Mucosa of gallbladder (tissue), 1 donor: ENCODE results near the gene PCDHGC3. TPM values are rescaled to one million over a fixed set of nuclear protein-coding genes. Genes with fewer than 3 reads are reported as not detected.

Source experiments
- DNase-seq: peaks from one replicate; pipeline ENCODE4 v3.0.0-alpha.2; 2020; ENCODE audit warnings: low spot score
- total RNA-seq: library from RNA; stranded (reverse); gene quantifications from one replicate; pipeline ENCODE4 v1.2.1, GENCODE V29; 2021
- donor health status: DM: no; HTN: no; CAD: no.

The PCDHGC3 gene
- total RNA-seq, 1 donor from 2014 or later: 82.4 TPM

GRCh38 chr5:141508440-141508797 is 32.7 kb downstream of the PCDHGC3 start:
- DNase-seq: no peak

- DNase-seq: peak; percentile 40
Measured at GRCh38 chr5:141508798-141509611, 33.2 kb downstream of the PCDHGC3 start.

GRCh38 chr5:141510160-141510559 is 34.4 kb downstream of the PCDHGC3 start:
- DNase-seq: no peak

GRCh38 chr5:141510850-141511601 is 35.3 kb downstream of the PCDHGC3 start:
- no peak for DNase-seq

GRCh38 chr5:141511771-141512325 is 36.1 kb downstream of the PCDHGC3 start:
- no peak for DNase-seq

- DNase-seq: peak; percentile 88
Measured at GRCh38 chr5:141512390-141512910, 36.7 kb downstream of the PCDHGC3 start.

GRCh38 chr5:141512911-141513626 is 37.3 kb downstream of the PCDHGC3 start:
- no peak for DNase-seq

GRCh38 chr5:141513627-141514329 is 38.0 kb downstream of the PCDHGC3 start:
- peak; percentile 63 for DNase-seq

- no peak for DNase-seq
Measured at GRCh38 chr5:141514330-141515133, 38.8 kb downstream of the PCDHGC3 start.

GRCh38 chr5:141515141-141515540 is 39.4 kb downstream of the PCDHGC3 start:
- DNase-seq: no peak

GRCh38 chr5:141515946-141516671 is 40.3 kb downstream of the PCDHGC3 start:
- DNase-seq: no peak

GRCh38 chr5:141516672-141517025 is 40.9 kb downstream of the PCDHGC3 start:
- DNase-seq: no peak

GRCh38 chr5:141517312-141517711 is 41.5 kb downstream of the PCDHGC3 start:
- DNase-seq: no peak

- peak; percentile 52 for DNase-seq
Measured at GRCh38 chr5:141517880-141518617, 42.3 kb downstream of the PCDHGC3 start.

GRCh38 chr5:141518618-141519015 is 42.9 kb downstream of the PCDHGC3 start:
- DNase-seq: no peak

- no peak for DNase-seq
Measured at GRCh38 chr5:141519605-141520565, 44.1 kb downstream of the PCDHGC3 start.

GRCh38 chr5:141521244-141521781 is 45.5 kb downstream of the PCDHGC3 start:
- DNase-seq: peak; percentile 74

- DNase-seq: no peak
Measured at GRCh38 chr5:141522301-141522700, 46.5 kb downstream of the PCDHGC3 start.
